Cardiac fibroblast (primary cell): ENCODE measurements around the gene OR56A1.
A peak's percentile ranks its signal among the peaks of the same experiment; 100 is the strongest.

Experiments used
- DNase-seq, 2 donors: peaks; one replicate each; pipeline versions ENCODE4 v3.0.0 to v3.0.0-alpha.2; 2010; ENCODE audit warnings: low read depth in 2 of 2
- H3K4me3 ChIP-seq, 2 donors: replicated peaks in 1 of 2; 1 replicate in 1 of 2; 2 replicates in 1 of 2; pipeline ENCODE4 v1.5.1; 2011; ENCODE audit warnings: low read depth in 2 of 2, low read length in 2 of 2, mild to moderate bottlenecking in 2 of 2, moderate library complexity in 1 of 2
- CTCF ChIP-seq: IDR thresholded peaks from one replicate; pipeline ENCODE4 v1.5.1; 2011; ENCODE audit warnings: low read depth, mild to moderate bottlenecking, low read length, inconsistent platforms

Gene OR56A1

GRCh38 chr11:5992604-5993251 is 37.8 kb downstream of the OR56A1 start:
- H3K4me3 ChIP-seq: no peak overlapping the region
- peak; percentile 46 for TF ChIP-seq CTCF
- peak; percentile 16 to 23 for DNase-seq

GRCh38 chr11:5992150-5992549 is 38.4 kb downstream of the OR56A1 start:
- DNase-seq: peak in 1 of 2 donors; percentile 23
- no peak overlapping the region for H3K4me3 ChIP-seq
- TF ChIP-seq CTCF: no peak

GRCh38 chr11:5989203-5989602 is 41.4 kb downstream of the OR56A1 start:
- DNase-seq: no peak
- no peak for TF ChIP-seq CTCF
- H3K4me3 ChIP-seq: no peak overlapping the region

- no peak for TF ChIP-seq CTCF
- no peak within 1 kb of the TSS for H3K4me3 ChIP-seq
- DNase-seq: no peak
These were observed 43.7 kb downstream of the OR56A1 start, which contains the start of gene OR52L1 for GRCh38 chr11:5986885-5987284. OR52L1 (minus strand) TSS chr11:5986985; CDS start chr11:5986930, 55 bp downstream.

GRCh38 chr11:5983443-5983842 is 47.1 kb downstream of the OR56A1 start:
- no peak for TF ChIP-seq CTCF
- H3K4me3 ChIP-seq: no peak overlapping the region
- no peak for DNase-seq

- TF ChIP-seq CTCF: no peak
- no peak overlapping the region for H3K4me3 ChIP-seq
- no peak for DNase-seq
These were observed 57.0 kb downstream of the OR56A1 start for GRCh38 chr11:5973530-5973929.
